Breast epithelium (tissue), 3 donors: ENCODE data around the gene STXBP1.
A peak's percentile ranks its signal among the peaks of the same experiment; 100 is the strongest.

ENCODE experiments used
- CTCF ChIP-seq, 3 donors: fragments of 450-650 bp; IDR thresholded peaks; one replicate each; pipeline ENCODE4 v1.5.1; 2016 to 2017; ENCODE audit warnings: antibody characterized with exemption in 3 of 3, mild to moderate bottlenecking in 3 of 3, moderate library complexity in 3 of 3
- POLR2A ChIP-seq: fragments of 450-650 bp; IDR thresholded peaks from one replicate; pipeline ENCODE4 v1.6.1; 2016; ENCODE audit warnings: antibody characterized with exemption, mild to moderate bottlenecking, moderate library complexity
- POLR2AphosphoS5 ChIP-seq, 3 donors: sonication (generic); formaldehyde crosslinking; IDR thresholded peaks; one replicate each; pipeline ENCODE4 v1.6.1; 2017; ENCODE audit warnings: antibody characterized with exemption in 3 of 3

- TF ChIP-seq CTCF (IDR thresholded peaks at IDR 0.05) = no peak
- no peak for TF ChIP-seq POLR2A
- peak in 1 of 3 donors; percentile 21 for TF ChIP-seq POLR2AphosphoS5 (IDR thresholded peaks at IDR 0.05)
These were observed 45.6 kb upstream of the STXBP1 start for GRCh38 chr9:127566351-127567001.
